ENCODE measurements around the gene RRP7A. TPM values are rescaled to one million over a fixed set of nuclear protein-coding genes. Genes with fewer than 3 reads are reported as not detected.
A peak's percentile ranks its signal among the peaks of the same experiment; 100 is the strongest.

Gene RRP7A
- total RNA-seq, 1 experiment from 2014 or later: 101 TPM

DNA sequence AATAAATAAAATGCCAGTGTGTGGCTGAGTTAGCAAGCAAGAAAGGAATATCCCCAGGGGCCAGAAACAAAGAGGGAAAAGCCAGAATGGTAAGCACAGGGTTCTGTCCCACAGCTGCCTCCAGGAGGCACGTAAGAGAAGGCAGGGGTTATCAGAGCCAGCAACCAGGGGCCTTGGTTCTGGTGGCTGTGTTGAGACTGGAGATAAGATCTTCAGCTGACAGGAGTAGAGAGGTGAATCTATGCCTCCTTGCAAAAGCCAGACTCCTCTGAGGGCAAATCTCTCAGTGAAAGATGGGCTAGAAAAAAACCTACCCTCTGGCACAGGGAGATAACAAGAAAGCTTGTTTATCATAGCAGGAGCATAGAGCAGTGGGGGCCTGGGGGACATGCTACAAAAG lies 57.6 kb downstream of the RRP7A start:
- Histone ChIP-seq H3K9ac (ENCODE audit: extremely low read depth, insufficient read length, low read length) (no peak overlapping the region), H3K23me2 (ENCODE audit: insufficient read length, low read depth, low read length, poor library complexity, severe bottlenecking) (no peaks in the 10 kb centered on the region), H4K5ac (ENCODE audit: insufficient read length, low read depth, low read length) (no peak overlapping the region), H3K14ac (ENCODE audit: insufficient read depth, low read length) (no peak overlapping the region), H3K9me3 (ENCODE audit: control insufficient read depth, low read depth, low read length) (no peaks in the 10 kb centered on the region), H3K18ac (ENCODE audit: insufficient read length, low read depth, low read length) (no peak overlapping the region), H4K91ac (ENCODE audit: insufficient read length, low read depth, low read length) (no peak overlapping the region), H3K27me3 (ENCODE audit: insufficient read depth, low read length) (no peaks in the 10 kb centered on the region), H3K27ac (ENCODE audit: insufficient read length, low read depth, low read length) (no peak overlapping the region), H2BK15ac (ENCODE audit: low read depth, low read length) (no peak overlapping the region), H2BK20ac (ENCODE audit: low read depth, low read length, poor library complexity, severe bottlenecking) (no peak overlapping the region), H3K79me1 (ENCODE audit: insufficient read depth, low read depth, low read length, poor library complexity, severe bottlenecking) (no peaks in the 10 kb centered on the region), H3K4ac (ENCODE audit: low read depth, low read length) (no peak overlapping the region), H3T11ph (ENCODE audit: low read length) (no peak overlapping the region), H3K79me2 (ENCODE audit: insufficient read depth, low read length) (no peaks in the 10 kb centered on the region), H2BK120ac (ENCODE audit: low read depth, low read length, poor library complexity, severe bottlenecking) (no peak overlapping the region), H3K23ac (ENCODE audit: insufficient read length, low read depth, low read length) (no peak overlapping the region), H3K4me2 (ENCODE audit: insufficient read depth, insufficient read length, low read length) (no peak overlapping the region), H3K56ac (ENCODE audit: insufficient read length, low read depth, low read length) (no peak overlapping the region), H4K20me1 (ENCODE audit: control insufficient read depth, insufficient read depth, insufficient read length) (no peaks in the 10 kb centered on the region), H2BK5ac (ENCODE audit: insufficient read length, low read length) (no peak overlapping the region), H3K4me1 (ENCODE audit: insufficient read depth, low read length) (peaks cover 7% of the 10 kb centered on the region; the same call in 1 of the 2 replicates), H2BK12ac (ENCODE audit: insufficient read length, low read depth, low read length) (no peak overlapping the region), H2AFZ (ENCODE audit: low read length) (no peak overlapping the region), H4K8ac (replicated peaks; ENCODE audit: insufficient read length, low read depth, low read length) (no peak overlapping the region), H2AK5ac (ENCODE audit: insufficient read length, low read length) (no peak overlapping the region)
- Mint-ChIP-seq H3K4me3 (no peak overlapping the region; a peak in 1 of 5 replicates), H3K36me3 (ENCODE audit: insufficient read depth in 1 of 3, low read depth in 3 of 3) (peaks cover 0 to 7% (median 0%) of the 10 kb centered on the region in 3 experiments; a peak in 2 of 7 replicates), H3K27ac (peak overlapping the region in 2 of 3 experiments; percentile 68 to 72; a peak in 2 of 7 replicates), H3K27me3 (ENCODE audit: low read depth) (peaks cover 28% of the 10 kb centered on the region), H3K9me3 (no peaks in the 10 kb centered on the region; a peak in 1 of 5 replicates), H3K4me1 (peaks cover 35 to 36% of the 10 kb centered on the region in 2 experiments)
- WGBS (ENCODE audit: extremely low coverage, insufficient read length, low lambda C conversion rate): no CpG with 5 or more reads among the region's 1 CpG
- TF ChIP-seq, protein P1, sequence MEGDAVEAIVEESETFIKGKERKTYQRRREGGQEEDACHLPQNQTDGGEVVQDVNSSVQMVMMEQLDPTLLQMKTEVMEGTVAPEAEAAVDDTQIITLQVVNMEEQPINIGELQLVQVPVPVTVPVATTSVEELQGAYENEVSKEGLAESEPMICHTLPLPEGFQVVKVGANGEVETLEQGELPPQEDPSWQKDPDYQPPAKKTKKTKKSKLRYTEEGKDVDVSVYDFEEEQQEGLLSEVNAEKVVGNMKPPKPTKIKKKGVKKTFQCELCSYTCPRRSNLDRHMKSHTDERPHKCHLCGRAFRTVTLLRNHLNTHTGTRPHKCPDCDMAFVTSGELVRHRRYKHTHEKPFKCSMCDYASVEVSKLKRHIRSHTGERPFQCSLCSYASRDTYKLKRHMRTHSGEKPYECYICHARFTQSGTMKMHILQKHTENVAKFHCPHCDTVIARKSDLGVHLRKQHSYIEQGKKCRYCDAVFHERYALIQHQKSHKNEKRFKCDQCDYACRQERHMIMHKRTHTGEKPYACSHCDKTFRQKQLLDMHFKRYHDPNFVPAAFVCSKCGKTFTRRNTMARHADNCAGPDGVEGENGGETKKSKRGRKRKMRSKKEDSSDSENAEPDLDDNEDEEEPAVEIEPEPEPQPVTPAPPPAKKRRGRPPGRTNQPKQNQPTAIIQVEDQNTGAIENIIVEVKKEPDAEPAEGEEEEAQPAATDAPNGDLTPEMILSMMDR (conservative IDR thresholded peaks at IDR 0.05): 0 out of 3 replicates have a peak, but pooled peaks have one; percentile 18
- DNase-seq: no peak

Data from H9 (cell line).